GM19043 (cell line): ENCODE measurements around the gene FLRT1.

Experiments used
- ATAC-seq: cut with Tn5 transposase; IDR thresholded peaks from one replicate; pipeline ENCODE4 v1.9.1; 2021; ENCODE audit warnings: low read depth; ENCODE audit not compliant: unreplicated experiment

Gene FLRT1

DNA sequence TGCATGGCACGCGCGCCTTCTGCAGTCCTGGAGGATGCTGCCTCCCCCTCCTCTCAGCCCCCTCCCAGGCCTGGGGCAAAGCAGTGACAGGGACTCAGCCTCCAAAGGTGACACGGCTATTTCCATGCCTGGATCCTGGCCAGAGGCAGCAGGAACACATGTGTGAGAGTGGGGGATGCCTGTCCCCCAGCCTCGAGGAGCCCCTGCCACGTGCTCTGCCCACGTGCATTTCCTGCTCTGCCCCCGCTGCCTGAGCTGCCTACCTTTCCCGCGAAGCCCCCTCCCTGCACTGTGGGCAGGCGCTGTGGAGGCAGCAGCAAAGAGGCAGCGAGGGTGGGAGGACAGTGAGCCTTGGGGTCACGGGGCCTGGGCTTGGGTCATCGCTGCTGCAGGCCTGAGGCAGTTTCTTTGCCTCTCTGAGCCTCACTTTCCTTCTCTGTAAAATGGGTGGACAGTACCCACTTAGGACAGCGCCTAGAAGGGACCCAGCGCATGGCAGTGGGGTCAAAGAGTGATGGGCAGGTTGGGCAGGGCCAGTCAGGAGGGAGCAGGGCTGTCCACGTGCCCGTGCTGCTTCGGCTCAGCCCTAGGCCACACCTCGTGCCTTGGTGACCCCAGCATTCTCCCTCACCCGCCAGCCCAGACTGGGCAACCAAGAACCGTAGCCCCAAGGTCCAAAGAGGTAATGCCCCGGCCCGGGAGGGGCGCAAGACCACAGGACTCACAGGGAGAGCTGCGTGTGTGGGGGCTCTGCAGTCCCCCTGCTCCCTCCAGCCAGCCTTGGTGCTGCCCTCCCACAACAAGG is 48.6 kb downstream of the FLRT1 start:
- no peak for ATAC-seq

DNA sequence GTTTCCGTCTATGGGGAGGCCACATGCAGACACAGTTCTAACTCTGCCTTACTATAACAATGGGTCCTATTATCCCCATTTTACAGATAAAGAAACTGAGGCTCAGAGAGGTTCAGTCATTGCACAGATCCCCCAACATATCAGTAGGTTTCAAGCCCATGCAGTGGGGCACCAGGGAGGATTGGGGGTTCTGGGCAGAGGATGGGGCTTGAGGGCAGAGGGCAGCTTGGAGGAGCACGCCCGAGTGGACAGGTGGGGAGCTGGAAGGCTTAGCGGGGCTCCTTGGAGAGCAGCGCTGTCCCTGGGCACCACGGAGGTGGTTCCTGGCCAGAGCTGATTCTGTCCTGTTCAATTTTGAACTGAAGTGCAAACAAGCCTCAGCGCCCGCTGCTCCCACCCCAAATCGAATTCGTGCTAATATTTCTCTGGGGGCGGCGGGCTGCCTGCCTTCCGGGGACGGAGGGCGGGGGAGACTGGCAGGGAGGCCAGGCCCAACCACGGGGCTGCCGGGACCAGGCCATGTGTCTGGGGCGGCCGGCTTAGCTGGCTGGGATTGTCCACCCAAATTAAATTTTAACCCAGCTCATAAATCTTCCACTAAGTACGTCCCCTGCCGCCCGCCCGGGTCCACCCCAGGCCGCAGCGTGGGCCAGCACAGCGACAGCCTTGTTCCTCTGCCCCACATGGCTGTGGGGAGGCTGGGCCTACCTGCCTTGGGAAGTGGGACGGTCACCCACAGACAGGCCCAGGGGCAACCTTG is 49.4 kb downstream of the FLRT1 start:
- no peak for ATAC-seq
